Fibroblast of mammary gland (primary cell): Measurements from ENCODE around the gene SUZ12.
A peak's percentile ranks its signal among the peaks of the same experiment; 100 is the strongest.
"Not testable (repeated sequence)": the region's sequence is repeated elsewhere in the genome, so short reads cannot be mapped to it uniquely, and the experiment has no call there.

ENCODE experiments used
- DNase-seq: peaks from one replicate; pipeline ENCODE4 v3.0.0-alpha.2; 2010; ENCODE audit warnings: low read depth
- H3K4me3 ChIP-seq: 2 replicates; pipeline ENCODE4 v1.5.1; 2011; ENCODE audit warnings: low read depth, mild to moderate bottlenecking, low read length, moderate library complexity; ENCODE audit not compliant: control insufficient read depth
- TF ChIP-seq, protein P1 (sequence below): conservative IDR thresholded peaks from 2 replicates; pipeline ENCODE4 v1.5.1; 2011; ENCODE audit warnings: low read depth, low read length, inconsistent platforms; ENCODE audit not compliant: control insufficient read depth, insufficient read depth

Gene SUZ12

DNA sequence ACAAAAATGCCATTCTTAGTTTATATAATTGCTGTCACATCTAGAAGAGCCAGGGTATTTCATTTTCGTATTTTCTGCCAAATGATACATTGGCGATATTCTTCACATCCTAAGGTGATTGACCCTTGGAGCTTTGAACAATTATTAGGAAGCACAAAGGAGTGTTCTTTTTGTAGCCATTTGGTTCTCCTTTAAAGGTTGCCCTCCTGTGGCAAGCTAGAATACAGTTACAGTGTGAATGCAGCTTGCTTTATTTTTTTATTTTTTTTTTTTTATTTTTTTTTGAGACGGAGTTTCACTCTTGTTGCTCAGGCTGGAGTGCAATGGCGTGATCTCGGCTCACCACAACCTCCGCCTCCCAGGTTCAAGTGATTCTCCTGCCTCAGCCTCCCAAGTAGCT, 24.1 kb upstream of the SUZ12 start:
- H3K4me3 ChIP-seq: not testable (repeated sequence)
- DNase-seq: peak; percentile 21
- TF ChIP-seq, protein P1, sequence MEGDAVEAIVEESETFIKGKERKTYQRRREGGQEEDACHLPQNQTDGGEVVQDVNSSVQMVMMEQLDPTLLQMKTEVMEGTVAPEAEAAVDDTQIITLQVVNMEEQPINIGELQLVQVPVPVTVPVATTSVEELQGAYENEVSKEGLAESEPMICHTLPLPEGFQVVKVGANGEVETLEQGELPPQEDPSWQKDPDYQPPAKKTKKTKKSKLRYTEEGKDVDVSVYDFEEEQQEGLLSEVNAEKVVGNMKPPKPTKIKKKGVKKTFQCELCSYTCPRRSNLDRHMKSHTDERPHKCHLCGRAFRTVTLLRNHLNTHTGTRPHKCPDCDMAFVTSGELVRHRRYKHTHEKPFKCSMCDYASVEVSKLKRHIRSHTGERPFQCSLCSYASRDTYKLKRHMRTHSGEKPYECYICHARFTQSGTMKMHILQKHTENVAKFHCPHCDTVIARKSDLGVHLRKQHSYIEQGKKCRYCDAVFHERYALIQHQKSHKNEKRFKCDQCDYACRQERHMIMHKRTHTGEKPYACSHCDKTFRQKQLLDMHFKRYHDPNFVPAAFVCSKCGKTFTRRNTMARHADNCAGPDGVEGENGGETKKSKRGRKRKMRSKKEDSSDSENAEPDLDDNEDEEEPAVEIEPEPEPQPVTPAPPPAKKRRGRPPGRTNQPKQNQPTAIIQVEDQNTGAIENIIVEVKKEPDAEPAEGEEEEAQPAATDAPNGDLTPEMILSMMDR: peak; percentile 35

DNA sequence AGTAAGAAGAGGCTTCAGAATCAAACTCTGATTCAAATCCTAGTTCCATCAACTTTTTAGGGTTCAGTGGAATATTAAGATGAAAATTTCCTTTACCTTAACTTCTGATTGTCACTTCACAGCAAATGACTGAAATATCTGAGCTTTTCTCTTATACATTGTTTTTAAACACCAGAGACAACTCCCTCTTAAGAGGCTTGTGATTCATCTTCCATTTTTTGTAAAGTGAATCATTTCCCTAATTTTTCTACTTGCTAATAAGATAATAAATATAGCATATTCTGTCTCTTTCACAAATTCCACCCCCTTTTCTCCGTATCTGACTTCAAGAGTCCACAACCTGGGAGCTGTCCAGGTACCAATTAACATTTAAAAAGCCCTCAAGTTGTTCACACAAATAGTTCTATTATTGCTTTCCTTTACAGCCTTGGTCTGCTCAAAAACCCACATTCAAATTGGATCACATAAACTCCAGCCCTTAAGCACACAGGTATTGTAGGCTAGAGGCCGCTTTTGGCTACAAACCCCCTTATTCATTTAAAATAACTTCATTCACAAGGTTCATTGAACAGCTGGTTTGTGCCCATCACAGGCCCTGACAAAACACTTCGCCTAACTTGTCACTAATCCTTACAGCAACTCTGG, 21.2 kb upstream of the SUZ12 start:
- TF ChIP-seq, protein P1: no peak
- DNase-seq: no peak
- no peak overlapping the region for H3K4me3 ChIP-seq

DNA sequence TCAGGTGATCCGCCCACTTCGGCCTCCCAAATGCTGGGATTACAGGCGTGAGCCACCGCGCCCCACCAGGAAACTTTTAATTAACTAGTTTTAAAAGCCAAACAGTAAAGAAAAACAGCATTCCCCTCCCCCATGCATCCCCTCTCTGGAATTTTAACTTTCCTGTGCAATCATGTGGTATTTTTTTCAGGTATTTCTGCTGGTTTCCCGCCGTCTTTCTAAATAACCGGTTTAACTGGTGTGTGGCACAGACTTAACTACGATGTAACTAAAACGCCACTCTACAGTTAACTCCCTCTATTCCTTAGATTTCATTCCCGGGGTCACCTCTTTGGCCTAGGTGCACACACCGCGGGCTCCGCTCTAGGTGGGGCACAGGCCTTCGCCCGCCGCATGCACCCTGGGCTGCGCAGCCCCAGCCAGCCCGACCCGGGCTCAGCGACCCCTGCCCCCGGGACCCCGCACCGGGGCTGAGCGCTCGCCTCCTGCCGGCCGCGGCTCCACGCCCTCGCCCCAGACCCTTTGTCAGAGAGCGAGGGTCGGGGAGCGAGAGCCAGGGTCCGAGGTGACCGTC, 20.2 kb upstream of the SUZ12 start:
- H3K4me3 ChIP-seq: no peak overlapping the region
- TF ChIP-seq, protein P1: no peak
- DNase-seq: no peak

DNA sequence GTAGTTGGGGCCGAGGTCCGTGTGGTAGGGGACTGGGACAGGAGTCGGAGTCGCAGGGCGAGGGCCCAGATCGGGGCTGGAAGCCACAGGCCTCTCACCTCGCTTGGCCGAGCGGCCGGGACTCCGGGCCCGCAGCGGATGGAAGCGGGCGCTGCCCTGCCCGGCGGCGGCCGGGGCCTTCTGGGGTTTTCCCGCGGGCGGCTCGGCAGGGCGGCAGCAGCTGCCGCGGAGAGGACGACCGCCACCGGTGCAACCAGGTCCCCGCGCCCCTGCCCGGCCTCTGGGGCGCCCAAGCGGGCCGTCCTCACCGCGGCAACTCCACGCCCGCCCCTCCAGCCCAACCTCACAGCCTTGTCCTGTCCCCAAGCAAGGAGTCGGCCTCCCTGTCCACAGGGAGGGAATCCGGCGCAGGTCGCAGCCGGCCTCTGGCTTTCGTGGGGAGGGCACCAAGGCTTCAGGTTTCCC, 19.7 kb upstream of the SUZ12 start:
- H3K4me3 ChIP-seq: no peak overlapping the region
- no peak for DNase-seq
- TF ChIP-seq, protein P1: no peak

DNA sequence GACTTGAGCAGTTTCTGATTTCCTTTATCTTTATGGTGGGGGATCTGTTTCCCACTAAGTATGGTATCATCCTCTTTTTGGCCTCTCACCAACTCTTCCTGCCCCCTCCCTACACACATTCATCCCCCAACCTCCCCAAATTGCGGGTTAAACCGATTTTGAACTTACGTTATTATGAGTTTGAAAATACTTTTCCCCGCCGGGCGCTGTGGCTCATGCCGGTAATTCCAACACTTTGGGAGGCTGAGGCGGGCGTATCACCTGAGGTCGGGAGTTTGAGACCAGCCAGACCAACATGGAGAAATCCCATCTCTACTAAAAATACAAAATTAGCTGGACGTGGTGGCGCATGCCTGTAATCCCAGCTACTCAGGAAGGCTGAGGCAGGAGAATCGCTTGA, 19.1 kb upstream of the SUZ12 start:
- H3K4me3 ChIP-seq, DNase-seq: not testable (repeated sequence)

DNA sequence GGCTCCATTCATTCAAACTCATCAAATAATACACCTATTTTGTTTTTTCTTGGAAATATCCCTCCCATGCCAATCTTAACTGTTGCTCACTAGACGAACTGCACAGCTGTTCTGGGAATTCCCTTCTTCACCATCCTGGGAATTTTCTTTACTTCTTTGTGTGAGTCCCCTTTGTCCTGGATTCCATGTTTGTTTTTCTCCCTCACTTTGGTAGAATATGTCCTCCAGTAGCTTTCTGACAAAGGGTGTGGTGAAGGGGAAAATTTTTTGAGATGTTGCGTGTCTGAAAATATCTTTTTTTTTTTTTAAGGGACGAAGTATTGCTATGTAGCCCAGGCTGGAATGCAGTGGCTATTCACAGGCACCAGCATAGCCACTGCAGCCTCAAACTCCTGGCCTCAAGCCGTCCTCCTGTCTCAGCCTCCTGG, 18.1 kb upstream of the SUZ12 start:
- no peak for DNase-seq
- TF ChIP-seq, protein P1: no peak
- no peak overlapping the region for H3K4me3 ChIP-seq

DNA sequence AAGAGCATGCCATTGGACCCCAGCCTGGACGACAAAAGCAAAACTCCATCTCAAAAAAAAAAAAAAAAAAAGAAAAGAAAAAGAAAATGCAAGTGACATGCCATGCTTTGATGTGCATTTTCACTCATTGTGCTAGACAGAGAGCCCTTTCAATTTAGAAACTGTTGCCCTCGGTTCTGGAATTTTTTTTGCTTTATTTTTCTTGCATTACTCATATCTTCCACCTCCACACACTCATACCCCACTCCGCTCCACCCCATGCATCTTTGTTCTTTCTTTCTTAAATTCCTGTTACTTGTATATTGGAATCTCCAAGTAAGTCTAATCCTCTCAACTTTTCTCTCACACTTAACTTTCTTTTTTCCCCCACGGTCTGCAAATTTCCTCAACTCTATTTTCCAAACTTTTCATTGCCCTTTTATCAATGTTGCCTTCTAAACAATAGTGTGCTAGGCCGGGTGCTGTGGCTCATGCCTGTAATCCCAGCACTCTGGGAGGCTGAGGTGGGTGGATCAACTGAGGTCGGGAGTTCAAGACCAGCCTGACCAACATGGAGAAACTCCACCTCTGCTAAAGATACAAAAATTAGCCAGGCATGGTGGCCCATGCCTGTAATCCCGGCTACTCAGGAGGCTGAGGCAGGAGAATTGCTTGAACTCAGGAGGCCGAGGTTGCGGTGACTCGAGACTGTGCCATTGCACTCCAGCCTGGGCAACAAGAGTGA, 16.8 kb upstream of the SUZ12 start:
- no peak overlapping the region for H3K4me3 ChIP-seq
- peak; percentile 41 for DNase-seq
- TF ChIP-seq, protein P1: no peak
